ENCODE data around the gene FUT2.
"Not testable (repeated sequence)": the region's sequence is repeated elsewhere in the genome, so short reads cannot be mapped to it uniquely, and the experiment has no call there.

Gene FUT2

GRCh38 chr19:48695743-48696352 lies at the start of gene FUT2:
Gene FUT2, plus strand, starts transcription at chr19:48695971. Its CDS starts 6,986 bp downstream, at chr19:48702957.
- no peak for DNase-seq (ENCODE audit: low spot score)

- DNase-seq (ENCODE audit: low spot score) = peak; percentile 93
These were observed 49.6 kb upstream of the FUT2 start, which contains the start of gene CA11 for GRCh38 chr19:48646001-48646721. Gene CA11, minus strand, starts transcription at chr19:48646187. Its CDS starts 555 bp downstream, at chr19:48645632.

- DNase-seq (ENCODE audit: low spot score) = no peak
These were observed 49.0 kb upstream of the FUT2 start for GRCh38 chr19:48646722-48647216.

- DNase-seq (ENCODE audit: low spot score) = no peak
These were observed 47.6 kb upstream of the FUT2 start for GRCh38 chr19:48648134-48648533.

GRCh38 chr19:48650974-48651682 lies 44.6 kb upstream of the FUT2 start:
- no peak for DNase-seq (ENCODE audit: low spot score)

- DNase-seq (ENCODE audit: low spot score) = no peak
These were observed 44.1 kb upstream of the FUT2 start for GRCh38 chr19:48651683-48652048.

GRCh38 chr19:48654299-48655059 lies 41.3 kb upstream of the FUT2 start:
- no peak for DNase-seq (ENCODE audit: low spot score)

GRCh38 chr19:48656840-48657474 lies 38.8 kb upstream of the FUT2 start:
- peak; percentile 79 for DNase-seq (ENCODE audit: low spot score)

GRCh38 chr19:48657828-48658227 lies 37.9 kb upstream of the FUT2 start:
- not testable (repeated sequence) for DNase-seq (ENCODE audit: low spot score)

GRCh38 chr19:48658483-48658882 lies 37.3 kb upstream of the FUT2 start:
- no peak for DNase-seq (ENCODE audit: low spot score)

- DNase-seq (ENCODE audit: low spot score) = no peak
These were observed 36.0 kb upstream of the FUT2 start for GRCh38 chr19:48659768-48660167.

GRCh38 chr19:48660852-48661710 lies 34.7 kb upstream of the FUT2 start:
- DNase-seq (ENCODE audit: low spot score) = peak; percentile 92

GRCh38 chr19:48661711-48662090 lies 34.1 kb upstream of the FUT2 start:
- DNase-seq (ENCODE audit: low spot score) = no peak

GRCh38 chr19:48663667-48664066 lies 32.1 kb upstream of the FUT2 start:
- DNase-seq (ENCODE audit: low spot score) = no peak

GRCh38 chr19:48664476-48664875 lies 31.3 kb upstream of the FUT2 start:
- DNase-seq (ENCODE audit: low spot score) = no peak

GRCh38 chr19:48665786-48666185 lies 30.0 kb upstream of the FUT2 start:
- no peak for DNase-seq (ENCODE audit: low spot score)

GRCh38 chr19:48668332-48668731 lies 27.4 kb upstream of the FUT2 start:
- no peak for DNase-seq (ENCODE audit: low spot score)

- no peak for DNase-seq (ENCODE audit: low spot score)
These were observed 27.0 kb upstream of the FUT2 start for GRCh38 chr19:48668761-48669160.

- no peak for DNase-seq (ENCODE audit: low spot score)
These were observed 25.7 kb upstream of the FUT2 start for GRCh38 chr19:48669903-48670668.

All from GM03348 (cell line).